MM.1S (cell line): ENCODE data around the gene PLS3.

ENCODE experiments used
- DNase-seq: peaks from one replicate; pipeline ENCODE4 v3.0.0-alpha.2; 2015
- H2AFZ ChIP-seq: fragments of 300-600 bp; sonication (generic); 2 replicates; pipeline ENCODE4 v1.6.0; 2016; ENCODE audit warnings: antibody characterized with exemption, low read length
- H3F3A ChIP-seq: fragments of 300-600 bp; sonication (generic); 2 replicates; pipeline ENCODE4 v1.6.1; 2016; ENCODE audit warnings: mild to moderate bottlenecking, antibody characterized with exemption, low read length, moderate library complexity, mixed read lengths; ENCODE audit not compliant: insufficient read depth
- H3K27ac ChIP-seq: fragments of 300-600 bp; sonication (generic); 2 replicates; pipeline ENCODE4 v1.5.1; 2016; ENCODE audit warnings: mild to moderate bottlenecking, low read length
- H3K27me3 ChIP-seq: fragments of 300-600 bp; sonication (generic); replicated peaks from 2 replicates; pipeline ENCODE4 v1.6.0; 2016; ENCODE audit warnings: low read length; ENCODE audit not compliant: insufficient read depth
- H3K36me3 ChIP-seq: fragments of 300-600 bp; sonication (generic); replicated peaks from 2 replicates; pipeline ENCODE4 v1.6.1; 2016; ENCODE audit warnings: mild to moderate bottlenecking, low read length, mixed read lengths; ENCODE audit not compliant: insufficient read depth
- H3K4me1 ChIP-seq: fragments of 300-600 bp; sonication (generic); 2 replicates; pipeline ENCODE4 v1.6.1; 2016; ENCODE audit warnings: low read length, mixed read lengths
- H3K4me2 ChIP-seq: fragments of 300-600 bp; sonication (generic); 2 replicates; pipeline ENCODE4 v1.6.0; 2016; ENCODE audit warnings: low read depth, low read length
- H3K4me3 ChIP-seq: fragments of 300-600 bp; sonication (generic); 2 replicates; pipeline ENCODE4 v1.5.1; 2016; ENCODE audit warnings: low read length, mixed read lengths
- H3K79me2 ChIP-seq: fragments of 300-600 bp; sonication (generic); 2 replicates; pipeline ENCODE4 v1.6.1; 2016; ENCODE audit warnings: mixed run types, low read length, mixed read lengths
- H3K9ac ChIP-seq: fragments of 300-600 bp; sonication (generic); 2 replicates; pipeline ENCODE4 v1.6.1; 2016; ENCODE audit warnings: low read length, mixed read lengths
- H3K9me2 ChIP-seq: fragments of 300-600 bp; sonication (generic); replicated peaks from 2 replicates; pipeline ENCODE4 v1.6.1; 2016; ENCODE audit warnings: mild to moderate bottlenecking, low read length, mixed read lengths; ENCODE audit not compliant: insufficient read depth
- H3K9me3 ChIP-seq: fragments of 300-600 bp; sonication (generic); replicated peaks from 2 replicates; pipeline ENCODE4 v1.6.1; 2016; ENCODE audit warnings: mild to moderate bottlenecking, low read length, mixed read lengths; ENCODE audit not compliant: insufficient read depth
- H4K20me1 ChIP-seq: fragments of 300-600 bp; sonication (generic); 2 replicates; pipeline ENCODE4 v1.6.1; 2016; ENCODE audit warnings: mild to moderate bottlenecking, low read length, moderate library complexity, mixed read lengths; ENCODE audit not compliant: insufficient read depth
- CTCF ChIP-seq: fragments of 300-600 bp; sonication (generic); IDR thresholded peaks from 2 replicates; pipeline ENCODE4 v1.5.1; 2016; ENCODE audit warnings: antibody characterized with exemption, low read length, mixed read lengths
- EZH2 ChIP-seq: fragments of 300-600 bp; sonication (generic); optimal IDR thresholded peaks from 2 replicates; pipeline ENCODE3; 2017; ENCODE audit warnings: low read depth, mild to moderate bottlenecking, antibody characterized with exemption, low read length, mixed read lengths
- EZH2phosphoT487 ChIP-seq: fragments of 300-600 bp; sonication (generic); IDR thresholded peaks from 2 replicates; pipeline ENCODE4 v1.6.1; 2018; ENCODE audit warnings: antibody characterized with exemption, low read length

Gene PLS3

GRCh38 chrX:115571712-115572111 is 10.7 kb downstream of the PLS3 start:
- no peaks in the 10 kb centered on the region for H4K20me1 ChIP-seq
- no peak overlapping the region for H3K4me2 ChIP-seq
- no peak overlapping the region for H2AFZ ChIP-seq
- H3K4me1 ChIP-seq, result no peaks in the 10 kb centered on the region
- TF ChIP-seq EZH2, result no peak
- TF ChIP-seq EZH2phosphoT487, result no peak
- no peak for TF ChIP-seq CTCF
- H3K27ac ChIP-seq, result no peak overlapping the region
- H3K4me3 ChIP-seq, result no peak overlapping the region
- H3K9ac ChIP-seq, result no peak overlapping the region
- no peaks in the 10 kb centered on the region for H3K79me2 ChIP-seq
- no peaks in the 10 kb centered on the region for H3K36me3 ChIP-seq
- no peak for DNase-seq
- no peaks in the 10 kb centered on the region for H3K27me3 ChIP-seq
- no peaks in the 10 kb centered on the region for H3F3A ChIP-seq
- H3K9me2 ChIP-seq, result no peaks in the 10 kb centered on the region
- no peaks in the 10 kb centered on the region for H3K9me3 ChIP-seq

GRCh38 chrX:115573185-115573584 is 12.2 kb downstream of the PLS3 start:
- H3K79me2 ChIP-seq, result no peaks in the 10 kb centered on the region
- no peaks in the 10 kb centered on the region for H3K9me3 ChIP-seq
- H3K9me2 ChIP-seq, result no peaks in the 10 kb centered on the region
- no peaks in the 10 kb centered on the region for H4K20me1 ChIP-seq
- DNase-seq, result no peak
- TF ChIP-seq EZH2phosphoT487, result no peak
- no peak for TF ChIP-seq CTCF
- TF ChIP-seq EZH2, result no peak
- no peak overlapping the region for H3K9ac ChIP-seq
- H3K4me1 ChIP-seq, result no peaks in the 10 kb centered on the region
- no peaks in the 10 kb centered on the region for H3K27me3 ChIP-seq
- no peaks in the 10 kb centered on the region for H3K36me3 ChIP-seq
- no peak overlapping the region for H3K4me2 ChIP-seq
- no peaks in the 10 kb centered on the region for H3F3A ChIP-seq
- no peak overlapping the region for H3K4me3 ChIP-seq
- H2AFZ ChIP-seq, result no peak overlapping the region
- H3K27ac ChIP-seq, result no peak overlapping the region

- H3K9me3 ChIP-seq, result no peaks in the 10 kb centered on the region
- TF ChIP-seq CTCF (no peak), EZH2phosphoT487 (no peak), EZH2 (no peak)
- H3F3A ChIP-seq, result no peaks in the 10 kb centered on the region
- H3K4me2 ChIP-seq, result no peak overlapping the region
- no peaks in the 10 kb centered on the region for H4K20me1 ChIP-seq
- no peak overlapping the region for H3K4me3 ChIP-seq
- H3K4me1 ChIP-seq, result no peaks in the 10 kb centered on the region
- H3K79me2 ChIP-seq, result no peaks in the 10 kb centered on the region
- no peaks in the 10 kb centered on the region for H3K36me3 ChIP-seq
- H3K27me3 ChIP-seq, result no peaks in the 10 kb centered on the region
- DNase-seq, result no peak
- no peak overlapping the region for H2AFZ ChIP-seq
- H3K27ac ChIP-seq, result no peak overlapping the region
- H3K9me2 ChIP-seq, result no peaks in the 10 kb centered on the region
- H3K9ac ChIP-seq, result no peak overlapping the region
These were observed 15.7 kb downstream of the PLS3 start for GRCh38 chrX:115576676-115577075.
